Type B pancreatic cell (in vitro differentiated cells): ENCODE data around the gene NPAS3. TPM values are rescaled to one million over a fixed set of nuclear protein-coding genes. Genes with fewer than 3 reads are reported as not detected.

Experiments
- DNase-seq: peaks from one replicate; pipeline ENCODE4 v3.0.0; 2021; ENCODE audit warnings: mixed read lengths; ENCODE audit not compliant: unreplicated experiment; ENCODE audit errors: extremely low spot score
- H3K27ac Mint-ChIP-seq: 2 replicates; pipeline ENCODE4 v1.8.0; 2021; ENCODE audit warnings: mild to moderate bottlenecking, mixed read lengths
- H3K27me3 Mint-ChIP-seq: 2 replicates; pipeline ENCODE4 v1.8.0; 2021; ENCODE audit warnings: mixed read lengths
- H3K36me3 Mint-ChIP-seq: 2 replicates; pipeline ENCODE4 v1.8.0; 2021; ENCODE audit warnings: mixed read lengths
- H3K4me1 Mint-ChIP-seq: one replicate; pipeline ENCODE4 v1.8.0; 2021; ENCODE audit warnings: mixed read lengths; ENCODE audit not compliant: unreplicated experiment
- H3K4me3 Mint-ChIP-seq: 2 replicates; pipeline ENCODE4 v1.8.0; 2021; ENCODE audit warnings: mild to moderate bottlenecking, mixed read lengths
- H3K9me3 Mint-ChIP-seq: 2 replicates; pipeline ENCODE4 v1.8.0; 2021; ENCODE audit warnings: mixed read lengths
- CTCF ChIP-seq: fragments of 200-600 bp; sonication (generic); conservative IDR thresholded peaks from 2 replicates; pipeline ENCODE4 v1.5.0; 2021; ENCODE audit warnings: antibody characterized with exemption, mild to moderate bottlenecking
- total RNA-seq: library from RNA; stranded (reverse); gene quantifications from 2 replicates; pipeline ENCODE4 v1.2.1, GENCODE V29; 2021; ENCODE audit warnings: low replicate concordance

Gene NPAS3
- total RNA-seq, 1 donor from 2014 or later = 8.7 TPM

- Mint-ChIP-seq H3K27me3 (peaks cover 24% of the 10 kb centered on the region), H3K36me3 (peaks cover 3% of the 10 kb centered on the region), H3K27ac (no peak overlapping the region), H3K9me3 (no peaks in the 10 kb centered on the region), H3K4me1 (peaks cover 13% of the 10 kb centered on the region), H3K4me3 (no peak overlapping the region)
- TF ChIP-seq CTCF = no peak
- DNase-seq = no peak
Measured at GRCh38 chr14:33679025-33679424, 740.3 kb downstream of the NPAS3 start.

GRCh38 chr14:33679461-33680225 is 741.0 kb downstream of the NPAS3 start:
- Mint-ChIP-seq H3K36me3 (peaks cover 3% of the 10 kb centered on the region), H3K9me3 (no peaks in the 10 kb centered on the region), H3K4me3 (no peak overlapping the region), H3K27ac (no peak overlapping the region), H3K4me1 (peaks cover 13% of the 10 kb centered on the region), H3K27me3 (peaks cover 24% of the 10 kb centered on the region)
- no peak for DNase-seq
- TF ChIP-seq CTCF = no peak

- Mint-ChIP-seq H3K36me3 (peaks cover 3% of the 10 kb centered on the region), H3K27ac (no peak overlapping the region)
Measured at GRCh38 chr14:33680873-33681272, 742.2 kb downstream of the NPAS3 start.

GRCh38 chr14:33682760-33683159 is 744.1 kb downstream of the NPAS3 start:
- no peak overlapping the region for H3K4me3 Mint-ChIP-seq

More at GRCh38 chr14:33680873-33681272, 742.2 kb downstream of the NPAS3 start:
- TF ChIP-seq CTCF = no peak
- Mint-ChIP-seq H3K27me3 (peaks cover 29% of the 10 kb centered on the region), H3K4me1 (peaks cover 13% of the 10 kb centered on the region), H3K4me3 (no peak overlapping the region), H3K9me3 (peaks cover 4% of the 10 kb centered on the region)
- no peak for DNase-seq

GRCh38 chr14:33685026-33685425 is 746.3 kb downstream of the NPAS3 start:
- Mint-ChIP-seq H3K27me3 (peaks cover 47% of the 10 kb centered on the region), H3K27ac (no peak overlapping the region), H3K9me3 (peaks cover 4% of the 10 kb centered on the region), H3K4me1 (peaks cover 6% of the 10 kb centered on the region), H3K4me3 (no peak overlapping the region), H3K36me3 (no peaks in the 10 kb centered on the region)
- no peak for DNase-seq
- no peak for TF ChIP-seq CTCF

More at GRCh38 chr14:33682760-33683159, 744.1 kb downstream of the NPAS3 start:
- Mint-ChIP-seq H3K27me3 (peaks cover 33% of the 10 kb centered on the region), H3K9me3 (peaks cover 4% of the 10 kb centered on the region), H3K36me3 (peaks cover 3% of the 10 kb centered on the region), H3K4me1 (peaks cover 13% of the 10 kb centered on the region), H3K27ac (no peak overlapping the region)
- DNase-seq = no peak
- TF ChIP-seq CTCF = no peak
